GM12878 (cell line): Measurements from ENCODE around the gene NRG3. TPM values are rescaled to one million over a fixed set of nuclear protein-coding genes. Genes with fewer than 3 reads are reported as not detected.

Experiments used
- ATAC-seq: fragments of 200-7000 bp; cut with Tn5 transposase; 3 replicates; pipeline ENCODE4 v1.9.1; 2020; ENCODE audit warnings: mild to moderate bottlenecking, moderate library complexity
- BruUV-seq: library from RNA; stranded (reverse); fragments of 400-500 nt; replicated peaks from 2 replicates; lab custom pipeline; 2021; lab: Mats Ljungman, UMichigan
- CTCF ChIA-PET: fragments of 300-600 bp; sonication (Branson Sonifier 250); formaldehyde crosslinking; extraction: SDS; loops from one replicate; lab custom pipeline; 2021; ENCODE audit warnings: inconsistent platforms; lab: Yijun Ruan, JAX
- POLR2A ChIA-PET: fragments of 350-600 bp; formaldehyde crosslinking; extraction: SDS; loops from one replicate; lab custom pipeline; 2021; ENCODE audit warnings: inconsistent platforms; lab: Charles Lee
- RAD21 ChIA-PET: fragments of 300-600 bp; sonication (Branson Sonifier 250); formaldehyde crosslinking; loops from one replicate; lab custom pipeline; 2023; ENCODE audit warnings: antibody characterized with exemption; ENCODE audit not compliant: unreplicated experiment; lab: Charles Lee
- SMC1A ChIA-PET: fragments of 300-600 bp; sonication (Branson Sonifier 250); formaldehyde crosslinking; loops from one replicate; lab custom pipeline; 2023; ENCODE audit not compliant: unreplicated experiment, uncharacterized antibody; lab: Charles Lee
- DNase-seq: peaks from one replicate; pipeline ENCODE4 v3.0.0-alpha.2; 2011; ENCODE audit warnings: low read depth, low spot score
- FAIRE-seq: peaks from 3 replicates; lab custom pipeline; 2011; peaks lifted over from hg19 to GRCh38; lab: Jason Lieb, UNC
- H2AFZ ChIP-seq: 2 replicates; pipeline ENCODE4 v1.6.0; 2011; ENCODE audit warnings: low read depth, low read length, control low read depth; ENCODE audit not compliant: control insufficient read depth
- H3K27ac ChIP-seq: 2 replicates; pipeline ENCODE4 v1.5.1; 2011; ENCODE audit warnings: control low read depth; ENCODE audit not compliant: control insufficient read depth, insufficient read depth
- H3K27me3 ChIP-seq, 2 experiments: replicated peaks in 1 of 2; 2 replicates each; pipeline versions ENCODE4 v1.6.0 to v1.6.1; 2011; ENCODE audit warnings: low read length in 1 of 2; ENCODE audit not compliant: control insufficient read depth in 2 of 2, insufficient read depth in 2 of 2
- H3K36me3 ChIP-seq, 2 experiments: 2 replicates each; pipeline ENCODE4 v1.5.1; 2011; ENCODE audit warnings: low read length in 1 of 2; ENCODE audit not compliant: control insufficient read depth in 2 of 2, insufficient read depth in 2 of 2
- H3K4me1 ChIP-seq: 2 replicates; pipeline ENCODE4 v1.6.1; 2011; ENCODE audit warnings: mild to moderate bottlenecking, low read length, moderate library complexity, mixed read lengths; ENCODE audit not compliant: control insufficient read depth, insufficient read depth
- H3K4me2 ChIP-seq: 2 replicates; pipeline ENCODE4 v1.6.0; 2011; ENCODE audit warnings: control low read depth; ENCODE audit not compliant: control insufficient read depth, insufficient read depth
- H3K4me3 ChIP-seq: fragments of 200-600 bp; sonication (generic); 2 replicates; pipeline ENCODE4 v1.5.1; 2016
- H3K79me2 ChIP-seq: 2 replicates; pipeline ENCODE4 v1.6.0; 2011; ENCODE audit warnings: low read length; ENCODE audit not compliant: control insufficient read depth, insufficient read depth
- H3K9ac ChIP-seq: 2 replicates; pipeline ENCODE4 v1.8.0; 2011; ENCODE audit warnings: low read length, control low read depth, mixed read lengths; ENCODE audit not compliant: control insufficient read depth, insufficient read depth
- H3K9me3 ChIP-seq: replicated peaks from 3 replicates; pipeline ENCODE4 v1.5.1; 2011; ENCODE audit warnings: mild to moderate bottlenecking, low read length; ENCODE audit not compliant: control insufficient read depth, insufficient read depth
- H4K20me1 ChIP-seq: 2 replicates; pipeline ENCODE4 v1.6.0; 2011; ENCODE audit not compliant: control insufficient read depth, insufficient read depth
- CBX5 ChIP-seq: sonication (generic); IDR thresholded peaks from 2 replicates; pipeline ENCODE4 v1.6.1; 2016; ENCODE audit warnings: low read depth, moderate library complexity, mild to moderate bottlenecking, inconsistent platforms
- CHD4 ChIP-seq: fragments of 200-600 bp; sonication (generic); IDR thresholded peaks from 2 replicates; pipeline ENCODE4 v1.6.1; 2016; ENCODE audit warnings: mild to moderate bottlenecking
- DPF2 ChIP-seq: fragments of 450-650 bp; IDR thresholded peaks from 2 replicates; pipeline ENCODE4 v1.6.1; 2017; ENCODE audit warnings: mild to moderate bottlenecking
- E4F1 ChIP-seq: fragments of 450-650 bp; IDR thresholded peaks from 2 replicates; pipeline ENCODE4 v1.6.1; 2018; ENCODE audit warnings: borderline replicate concordance, mild to moderate bottlenecking; ENCODE audit not compliant: partially characterized antibody
- FOXK2 ChIP-seq: fragments of 450-650 bp; IDR thresholded peaks from 2 replicates; pipeline ENCODE4 v1.6.1; 2017; ENCODE audit warnings: mild to moderate bottlenecking, moderate library complexity
- HCFC1 ChIP-seq: fragments of 150-350 bp; IDR thresholded peaks from 2 replicates; pipeline ENCODE4 v1.6.1; 2014; ENCODE audit warnings: low read length
- HDGF ChIP-seq: fragments of 450-650 bp; IDR thresholded peaks from 2 replicates; pipeline ENCODE4 v1.6.1; 2016; ENCODE audit warnings: antibody characterized with exemption
- KLF5 ChIP-seq: fragments of 450-650 bp; IDR thresholded peaks from 2 replicates; pipeline ENCODE4 v1.6.1; 2014; ENCODE audit warnings: mild to moderate bottlenecking; ENCODE audit not compliant: partially characterized antibody
- MEF2B ChIP-seq: fragments of 450-650 bp; IDR thresholded peaks from 2 replicates; pipeline ENCODE4 v1.6.1; 2018; ENCODE audit warnings: mild to moderate bottlenecking, moderate library complexity; ENCODE audit not compliant: partially characterized antibody, poor library complexity, severe bottlenecking
- RAD21 ChIP-seq: IDR thresholded peaks from 2 replicates; pipeline ENCODE4 v1.6.1; 2011; ENCODE audit warnings: mild to moderate bottlenecking, low read depth, low read length, moderate library complexity; ENCODE audit not compliant: insufficient read depth
- SMC3 ChIP-seq: IDR thresholded peaks from 2 replicates; pipeline ENCODE4 v1.6.1; 2011; ENCODE audit warnings: low read length, improper control_type of control experiment, borderline replicate concordance
- TAF1 ChIP-seq: IDR thresholded peaks from 2 replicates; pipeline ENCODE4 v1.6.1; 2011; ENCODE audit warnings: mild to moderate bottlenecking, low read depth, low read length, borderline replicate concordance
- TCF12 ChIP-seq: IDR thresholded peaks from 2 replicates; pipeline ENCODE4 v1.6.1; 2011; ENCODE audit warnings: low read depth, mild to moderate bottlenecking, low read length
- WRNIP1 ChIP-seq: IDR thresholded peaks from 2 replicates; pipeline ENCODE4 v1.6.1; 2011; ENCODE audit warnings: low read depth, low read length, improper control_type of control experiment, borderline replicate concordance
- WGBS: methylation state at CpG from one replicate; pipeline ENCODE4 v1.1.6; 2016; ENCODE audit warnings: low lambda C conversion rate; ENCODE audit not compliant: insufficient replicate concordance, insufficient coverage; ENCODE audit errors: missing lambda C conversion rate; 5-methylcytosine and 5-hydroxymethylcytosine counted together
- in situ Hi-C: fragments of 300-500 bp; cut with MboI; formaldehyde crosslinking; loops from 9 replicates; pipeline ENCODE4 v1.14.3; 2018; ENCODE audit warnings: mixed read lengths
- intact Hi-C: fragments of 100-400 bp; cut with micrococcal nuclease; formaldehyde crosslinking; loops from one replicate; pipeline ENCODE4 v1.14.2; 2022; ENCODE audit not compliant: unreplicated experiment
- polyA plus RNA-seq, 11 experiments: library from polyadenylated mRNA; depleted of rRNA in 4 of 11; unstranded in 6 of 11; stranded (reverse) in 5 of 11; fragments of >200 nt; fragmentation: Nextera tagmentation in 4 of 11; fragmentation: Illumina TruSeq in 1 of 11; extraction: Ambion mirVana in 4 of 11; extraction: Trizol in 1 of 11; gene quantifications; 1 replicate in 1 of 11; 2 replicates in 10 of 11; pipeline versions ENCODE4 v1.2.1 to v1.2.3, GENCODE V29; 2011 to 2016; ENCODE audit warnings: inconsistent platforms in 2 of 11, missing spikeins in 2 of 11, low read depth in 1 of 11
- total RNA-seq, 4 experiments: library from RNA; depleted of rRNA in 3 of 4; stranded (reverse); fragments of >200 nt in 3 of 4; fragmentation: Illumina TruSeq in 1 of 4; extraction: Trizol in 1 of 4; gene quantifications; 2 replicates each; pipeline versions ENCODE4 v1.2.1 to v1.2.3, GENCODE V29; 2013 to 2021
- TF ChIP-seq, protein P1 (sequence below): IDR thresholded peaks from 2 replicates; pipeline ENCODE4 v1.6.1; 2012; ENCODE audit warnings: low read depth, low read length, improper control_type of control experiment
- TF ChIP-seq, protein P2 (sequence below), 3 experiments: IDR thresholded peaks in 2 of 3; conservative IDR thresholded peaks in 1 of 3; 2 replicates each; pipeline ENCODE4 v1.5.1; 2011; ENCODE audit warnings: low read depth in 3 of 3, low read length in 3 of 3, mild to moderate bottlenecking in 3 of 3, control low read depth in 2 of 3, moderate library complexity in 2 of 3, inconsistent platforms in 1 of 3, mixed read lengths in 1 of 3; ENCODE audit not compliant: control insufficient read depth in 2 of 3, insufficient read depth in 1 of 3; ENCODE audit errors: extremely low read depth in 1 of 3

Gene NRG3
- total and polyA plus RNA-seq, 10 of the 15 experiments (the other 5 are each of a cell fraction or from before 2014, with no cell fraction given): 0.03 to 0.41 (median 0.17) TPM; not detected in 3

GRCh38 chr10:82150123-82150900 is 275.3 kb downstream of the NRG3 start (continued):
- TF ChIP-seq, protein P1, sequence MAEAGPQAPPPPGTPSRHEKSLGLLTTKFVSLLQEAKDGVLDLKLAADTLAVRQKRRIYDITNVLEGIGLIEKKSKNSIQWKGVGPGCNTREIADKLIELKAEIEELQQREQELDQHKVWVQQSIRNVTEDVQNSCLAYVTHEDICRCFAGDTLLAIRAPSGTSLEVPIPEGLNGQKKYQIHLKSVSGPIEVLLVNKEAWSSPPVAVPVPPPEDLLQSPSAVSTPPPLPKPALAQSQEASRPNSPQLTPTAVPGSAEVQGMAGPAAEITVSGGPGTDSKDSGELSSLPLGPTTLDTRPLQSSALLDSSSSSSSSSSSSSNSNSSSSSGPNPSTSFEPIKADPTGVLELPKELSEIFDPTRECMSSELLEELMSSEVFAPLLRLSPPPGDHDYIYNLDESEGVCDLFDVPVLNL: no peak
- peak; percentile 21; the same call in 1 of the 2 replicates for TF ChIP-seq SMC3
- TF ChIP-seq RAD21: peak; percentile 47
- TF ChIP-seq WRNIP1: no peak
- TF ChIP-seq DPF2: no peak

DNA sequence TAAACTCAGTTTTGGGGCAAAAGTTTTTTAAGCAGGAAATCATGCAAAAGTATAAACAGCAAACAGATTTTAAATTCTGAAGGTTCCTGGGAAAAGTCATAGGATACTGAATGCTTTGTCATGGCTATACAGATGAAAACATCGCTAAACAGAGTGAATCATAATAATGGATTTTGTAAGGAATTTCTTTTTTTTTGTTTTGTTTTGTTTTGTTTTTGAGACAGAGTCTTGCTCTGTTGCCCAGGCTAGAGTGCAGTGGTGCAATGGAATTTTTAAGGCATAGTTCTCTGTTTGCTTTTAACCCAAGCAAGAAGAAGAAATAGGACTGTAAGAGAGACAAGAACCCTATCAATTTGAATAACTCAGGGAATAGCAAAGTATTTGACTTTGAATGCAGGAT is 285.3 kb downstream of the NRG3 start:
- no peak overlapping the region for H3K4me2 ChIP-seq
- no peaks in the 10 kb centered on the region for H3K4me1 ChIP-seq
- H2AFZ ChIP-seq: no peak overlapping the region
- intact Hi-C loops (no loop called here), in situ Hi-C loops (no loop called here)
- no peak overlapping the region for H3K9ac ChIP-seq
- H3K9me3 ChIP-seq: no peaks in the 10 kb centered on the region
- ChIA-PET RAD21 (no interaction called here), SMC1A (no interaction called here), POLR2A (no interaction called here), CTCF (no interaction called here)
- no TSS peak for BruUV-seq
- DNase-seq: no peak
- no peaks in the 10 kb centered on the region for H4K20me1 ChIP-seq
- no peaks in the 10 kb centered on the region for H3K36me3 ChIP-seq
- no peak for ATAC-seq
- H3K27me3 ChIP-seq: no peaks in the 10 kb centered on the region
- H3K79me2 ChIP-seq: no peaks in the 10 kb centered on the region
- no peak for FAIRE-seq
- no peak overlapping the region for H3K4me3 ChIP-seq
- H3K27ac ChIP-seq: no peak overlapping the region
- WGBS: 69% methylated on average over 1 of the region's 1 CpG
- TF ChIP-seq MEF2B (no peak), FOXK2 (no peak), KLF5 (no peak), TCF12 (no peak), HCFC1 (no peak), TAF1 (no peak), CBX5 (no peak), E4F1 (no peak), HDGF (no peak), CHD4 (no peak)
- TF ChIP-seq, protein P2, sequence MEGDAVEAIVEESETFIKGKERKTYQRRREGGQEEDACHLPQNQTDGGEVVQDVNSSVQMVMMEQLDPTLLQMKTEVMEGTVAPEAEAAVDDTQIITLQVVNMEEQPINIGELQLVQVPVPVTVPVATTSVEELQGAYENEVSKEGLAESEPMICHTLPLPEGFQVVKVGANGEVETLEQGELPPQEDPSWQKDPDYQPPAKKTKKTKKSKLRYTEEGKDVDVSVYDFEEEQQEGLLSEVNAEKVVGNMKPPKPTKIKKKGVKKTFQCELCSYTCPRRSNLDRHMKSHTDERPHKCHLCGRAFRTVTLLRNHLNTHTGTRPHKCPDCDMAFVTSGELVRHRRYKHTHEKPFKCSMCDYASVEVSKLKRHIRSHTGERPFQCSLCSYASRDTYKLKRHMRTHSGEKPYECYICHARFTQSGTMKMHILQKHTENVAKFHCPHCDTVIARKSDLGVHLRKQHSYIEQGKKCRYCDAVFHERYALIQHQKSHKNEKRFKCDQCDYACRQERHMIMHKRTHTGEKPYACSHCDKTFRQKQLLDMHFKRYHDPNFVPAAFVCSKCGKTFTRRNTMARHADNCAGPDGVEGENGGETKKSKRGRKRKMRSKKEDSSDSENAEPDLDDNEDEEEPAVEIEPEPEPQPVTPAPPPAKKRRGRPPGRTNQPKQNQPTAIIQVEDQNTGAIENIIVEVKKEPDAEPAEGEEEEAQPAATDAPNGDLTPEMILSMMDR (IDR thresholded peaks at IDR 0.05 in 2 of 3, conservative IDR thresholded peaks at IDR 0.05 in 1 of 3; ENCODE audit: control insufficient read depth in 2 of 3, extremely low read depth in 1 of 3, insufficient read depth in 1 of 3, low read depth in 3 of 3, low read length in 3 of 3): no peak
- TF ChIP-seq, protein P1: no peak
